Thymus (tissue), 11 donors: ENCODE results near the gene TBX18. TPM values are rescaled to one million over a fixed set of nuclear protein-coding genes. Genes with fewer than 3 reads are reported as not detected.

Experiments
- DNase-seq, 9 donors: peaks; one replicate each; pipeline ENCODE4 v3.0.0-alpha.2; 2013; ENCODE audit warnings: low spot score in 9 of 9, low read depth in 6 of 9, missing footprints in 1 of 9
- H3K27ac ChIP-seq, 2 donors: one replicate each; pipeline ENCODE4 v1.5.1; 2013; ENCODE audit warnings: control low read depth in 1 of 2, low read depth in 1 of 2, low read length in 1 of 2, mild to moderate bottlenecking in 1 of 2, moderate library complexity in 1 of 2
- H3K27me3 ChIP-seq, 2 donors: one replicate each; pipeline ENCODE4 v1.5.1; 2013; ENCODE audit warnings: low read length in 1 of 2; ENCODE audit not compliant: control insufficient read depth in 2 of 2, insufficient read depth in 1 of 2
- H3K36me3 ChIP-seq, 2 donors: one replicate each; pipeline ENCODE4 v1.5.1; 2013; ENCODE audit warnings: low read length in 1 of 2, mild to moderate bottlenecking in 1 of 2, moderate library complexity in 1 of 2; ENCODE audit not compliant: control insufficient read depth in 2 of 2, insufficient read depth in 2 of 2
- H3K4me1 ChIP-seq, 2 donors: one replicate each; pipeline ENCODE4 v1.5.1; 2013; ENCODE audit warnings: low read length in 2 of 2; ENCODE audit not compliant: control insufficient read depth in 2 of 2, insufficient read depth in 2 of 2
- H3K4me3 ChIP-seq, 2 donors: one replicate each; pipeline ENCODE4 v1.5.1; 2013; ENCODE audit warnings: low read length in 2 of 2, control low read depth in 1 of 2, mild to moderate bottlenecking in 1 of 2
- H3K9me3 ChIP-seq, 2 donors: one replicate each; pipeline ENCODE4 v1.5.1; 2013; ENCODE audit warnings: low read length in 1 of 2, mild to moderate bottlenecking in 1 of 2; ENCODE audit not compliant: control insufficient read depth in 2 of 2, insufficient read depth in 1 of 2
- WGBS: extraction: QIAGEN DNeasy Blood & Tissue Kit; methylation state at CpG from one replicate; pipeline ENCODE4 v1.1.7; 2013; 5-methylcytosine and 5-hydroxymethylcytosine counted together
- polyA plus RNA-seq: library from polyadenylated mRNA; stranded (reverse); fragments of 200-250 nt; gene quantifications from one replicate; pipeline ENCODE4 v1.2.3, GENCODE V29; 2013
- total RNA-seq: library from RNA; stranded (reverse); fragments of 120-200 nt; gene quantifications from one replicate; pipeline ENCODE4 v1.2.4, GENCODE V29; 2013
- donor health status: healthy.

TBX18 gene
- total and polyA plus RNA-seq, 2 donors: 0.90 to 1.3 TPM

GRCh38 chr6:84791927-84792326 is 27.5 kb upstream of the TBX18 start:
- whole genome bisulfite sequencing: 92% methylated on average over 1 of the region's 1 CpG
- no peak overlapping the region for H3K27ac ChIP-seq
- no peak overlapping the region for H3K4me3 ChIP-seq
- DNase-seq: no peak
- H3K36me3 ChIP-seq: no peaks in the 10 kb centered on the region
- H3K4me1 ChIP-seq: no peaks in the 10 kb centered on the region
- H3K27me3 ChIP-seq: no peaks in the 10 kb centered on the region
- H3K9me3 ChIP-seq: no peaks in the 10 kb centered on the region

- 27% methylated on average over 2 of the region's 2 CpGs for WGBS
Measured at GRCh38 chr6:84791233-84791632, 26.8 kb upstream of the TBX18 start.

GRCh38 chr6:84789170-84789569 is 24.8 kb upstream of the TBX18 start:
- Histone ChIP-seq H3K27ac (no peak overlapping the region), H3K36me3 (no peaks in the 10 kb centered on the region), H3K27me3 (no peaks in the 10 kb centered on the region), H3K4me1 (no peaks in the 10 kb centered on the region), H3K4me3 (no peak overlapping the region), H3K9me3 (no peaks in the 10 kb centered on the region)
- no peak for DNase-seq

More at GRCh38 chr6:84791233-84791632, 26.8 kb upstream of the TBX18 start:
- DNase-seq: no peak
- Histone ChIP-seq H3K27ac (no peak overlapping the region), H3K4me1 (no peaks in the 10 kb centered on the region), H3K4me3 (no peak overlapping the region), H3K36me3 (no peaks in the 10 kb centered on the region), H3K27me3 (no peaks in the 10 kb centered on the region), H3K9me3 (no peaks in the 10 kb centered on the region)

DNA sequence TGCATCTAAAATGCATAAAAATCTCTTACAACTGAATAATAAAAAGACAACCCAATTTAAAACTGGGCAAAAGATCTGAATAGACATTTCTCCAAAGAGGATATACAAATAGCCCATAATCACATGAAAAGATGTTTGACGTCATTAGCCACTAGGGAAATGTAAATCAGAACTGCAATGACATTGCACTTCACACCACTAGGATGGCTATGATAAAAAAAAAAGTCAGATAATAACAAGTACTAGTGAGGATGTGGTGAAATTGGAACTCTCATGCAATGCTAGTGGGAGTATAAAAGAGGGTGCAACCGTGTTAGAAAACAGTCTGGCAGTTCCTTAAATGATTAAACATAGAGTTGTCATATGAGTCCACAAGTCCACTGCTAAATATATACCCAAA is 24.3 kb upstream of the TBX18 start:
- no peak for DNase-seq
- no peaks in the 10 kb centered on the region for H3K36me3 ChIP-seq
- WGBS: 90% methylated on average over 2 of the region's 2 CpGs

GRCh38 chr6:84785671-84786070 is 21.3 kb upstream of the TBX18 start:
- WGBS: 25% methylated on average over 1 of the region's 1 CpG
- Histone ChIP-seq H3K27me3 (no peaks in the 10 kb centered on the region), H3K9me3 (no peaks in the 10 kb centered on the region), H3K4me1 (no peaks in the 10 kb centered on the region), H3K36me3 (no peaks in the 10 kb centered on the region), H3K27ac (no peak overlapping the region), H3K4me3 (no peak overlapping the region)
- DNase-seq: no peak

More for the DNA sequence above, 24.3 kb upstream of the TBX18 start:
- Histone ChIP-seq H3K27me3 (no peaks in the 10 kb centered on the region), H3K9me3 (no peaks in the 10 kb centered on the region), H3K4me1 (no peaks in the 10 kb centered on the region), H3K4me3 (no peak overlapping the region), H3K27ac (no peak overlapping the region)

- Histone ChIP-seq H3K4me1 (no peaks in the 10 kb centered on the region), H3K27ac (no peak overlapping the region), H3K27me3 (peaks cover 12 to 27% of the 10 kb centered on the region in 2 donors), H3K4me3 (no peak overlapping the region), H3K36me3 (no peaks in the 10 kb centered on the region), H3K9me3 (peaks cover 0 to under 1% of the 10 kb centered on the region in 2 donors)
- DNase-seq: no peak
- 94% methylated on average over 2 of the region's 2 CpGs for WGBS
Measured at GRCh38 chr6:84779917-84780316, 15.5 kb upstream of the TBX18 start.

- WGBS: 64% methylated on average over 1 of the region's 1 CpG
- no peaks in the 10 kb centered on the region for H3K36me3 ChIP-seq
Measured at GRCh38 chr6:84779380-84779779, 15.0 kb upstream of the TBX18 start.

GRCh38 chr6:84777888-84778287 is 13.5 kb upstream of the TBX18 start:
- Histone ChIP-seq H3K36me3 (no peaks in the 10 kb centered on the region), H3K4me1 (peaks cover 0 to 8% of the 10 kb centered on the region in 2 donors), H3K27me3 (peaks cover 32 to 47% of the 10 kb centered on the region in 2 donors), H3K4me3 (no peak overlapping the region), H3K9me3 (peaks cover 0 to 3% of the 10 kb centered on the region in 2 donors), H3K27ac (no peak overlapping the region)
- DNase-seq: no peak
- WGBS: 83% methylated on average over 1 of the region's 1 CpG

More at GRCh38 chr6:84779380-84779779, 15.0 kb upstream of the TBX18 start:
- peaks cover 17 to 32% of the 10 kb centered on the region in 2 donors for H3K27me3 ChIP-seq
- peaks cover 0 to 3% of the 10 kb centered on the region in 2 donors for H3K4me1 ChIP-seq
- peaks cover 0 to 1% of the 10 kb centered on the region in 2 donors for H3K9me3 ChIP-seq
- H3K27ac ChIP-seq: no peak overlapping the region
- DNase-seq: no peak
- no peak overlapping the region for H3K4me3 ChIP-seq

DNA sequence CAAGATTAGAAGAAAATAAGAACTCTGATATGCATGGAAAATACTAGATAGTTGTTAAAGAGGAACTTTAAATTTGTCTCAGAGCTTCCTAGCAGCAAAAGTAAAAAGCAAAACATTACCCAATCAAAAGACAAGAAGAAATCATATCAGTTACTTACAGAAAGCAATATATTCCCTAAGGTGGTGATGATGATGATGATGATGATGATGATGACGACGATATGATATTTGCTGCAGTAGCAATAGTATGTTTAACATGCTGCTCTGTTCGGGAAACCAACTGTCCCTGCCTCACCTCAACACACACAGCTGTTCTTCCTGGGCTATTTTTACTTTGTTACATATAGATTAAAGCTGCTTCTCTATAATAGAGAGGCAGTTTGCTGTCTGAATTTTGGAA is 12.0 kb upstream of the TBX18 start:
- Histone ChIP-seq H3K4me3 (no peak overlapping the region), H3K27me3 (peaks cover 46 to 62% of the 10 kb centered on the region in 2 donors), H3K36me3 (no peaks in the 10 kb centered on the region), H3K27ac (no peak overlapping the region), H3K9me3 (peaks cover 0 to 3% of the 10 kb centered on the region in 2 donors), H3K4me1 (peaks cover 0 to 8% of the 10 kb centered on the region in 2 donors)
- no peak for DNase-seq
- WGBS: 62% methylated on average over 3 of the region's 3 CpGs

GRCh38 chr6:84775751-84776150 is 11.4 kb upstream of the TBX18 start:
- Histone ChIP-seq H3K9me3 (peaks cover 0 to 3% of the 10 kb centered on the region in 2 donors), H3K4me1 (peaks cover 0 to 8% of the 10 kb centered on the region in 2 donors), H3K36me3 (no peaks in the 10 kb centered on the region), H3K4me3 (no peak overlapping the region), H3K27me3 (peaks cover 49 to 68% of the 10 kb centered on the region in 2 donors), H3K27ac (no peak overlapping the region)
- WGBS: 84% methylated on average over 3 of the region's 3 CpGs
- DNase-seq: no peak
